Posterior vena cava (tissue), 2 donors: ENCODE results near the gene DALRD3. TPM values are rescaled to one million over a fixed set of nuclear protein-coding genes. Genes with fewer than 3 reads are reported as not detected.
"Not testable (repeated sequence)": the region's sequence is repeated elsewhere in the genome, so short reads cannot be mapped to it uniquely, and the experiment has no call there.

ENCODE experiments used
- DNase-seq: peaks from one replicate; pipeline ENCODE4 v3.0.0-alpha.2; 2020; ENCODE audit warnings: low spot score
- intact Hi-C, 2 donors: fragments of 100-400 bp; cut with DNase I; formaldehyde crosslinking; loops; one replicate each; pipeline versions ENCODE4 v1.14.1 to v1.14.2; 2022 to 2023
- total RNA-seq, 2 donors: library from RNA; stranded (reverse); fragmentation: NEBNext Ultra II Directional; extraction: Animal tissue kit (Norgen Biotek cat#: 25700); gene quantifications; one replicate each; pipeline ENCODE4 v1.2.1, GENCODE V29; 2021
- donor health status: DM: yes; HTN: yes; CAD: no.
- donor health status: DM: yes; HTN: yes; CAD: no.

The DALRD3 gene
- total RNA-seq, 2 donors from 2014 or later = 9.8 to 12.1 TPM

- DNase-seq = no peak
- intact Hi-C loops = loop anchor here in 1 of 2 donors (5.0 kb wide), 1 partner anchor 70 kb away; the partner anchor contains the start of gene QRICH1
Observed at GRCh38 chr3:49022688-49023171, 4.3 kb upstream of the DALRD3 start.

- intact Hi-C loops = loop anchor here in 1 of 2 donors (5.0 kb wide), 1 partner anchor 70 kb away; the partner anchor contains the start of gene QRICH1
- DNase-seq = peak; percentile 98
Observed at GRCh38 chr3:49021813-49022687, 3.7 kb upstream of the DALRD3 start, which contains the start of gene NDUFAF3. Gene NDUFAF3 (plus strand): TSS chr3:49022121. CDS start chr3:49022145, 24 bp downstream.

- intact Hi-C loops = loop anchor here in 1 of 2 donors (5.0 kb wide), 1 partner anchor 71 kb away; the partner anchor contains the start of gene QRICH1
- DNase-seq = peak; percentile 100
Observed at GRCh38 chr3:49021213-49021812, 2.9 kb upstream of the DALRD3 start.

GRCh38 chr3:49020330-49021212 lies 2.2 kb upstream of the DALRD3 start:
- intact Hi-C loops = loop anchor here in 1 of 2 donors (5.0 kb wide), 1 partner anchor 72 kb away; the partner anchor contains the start of gene QRICH1
- peak; percentile 92 for DNase-seq

- intact Hi-C loops = loop anchor here in 1 of 2 donors (5.0 kb wide), 1 partner anchor 72 kb away; the partner anchor contains the start of gene QRICH1
Observed at GRCh38 chr3:49019941-49020329, 1.6 kb upstream of the DALRD3 start.

GRCh38 chr3:49018707-49019006 lies 277 bp upstream of the DALRD3 start:
- intact Hi-C loops = no loop called here
- no peak for DNase-seq

More at GRCh38 chr3:49019941-49020329, 1.6 kb upstream of the DALRD3 start:
- DNase-seq = no peak

- no peak for DNase-seq
- intact Hi-C loops = no loop called here
Observed at GRCh38 chr3:49017229-49017970, 980 bp downstream of the DALRD3 start.

GRCh38 chr3:49016414-49017228 lies 1.8 kb downstream of the DALRD3 start:
- no peak for DNase-seq
- intact Hi-C loops = no loop called here

GRCh38 chr3:49015765-49016164 lies 2.6 kb downstream of the DALRD3 start:
- intact Hi-C loops = no loop called here
- DNase-seq = no peak

GRCh38 chr3:49015072-49015471 lies 3.3 kb downstream of the DALRD3 start:
- no peak for DNase-seq
- intact Hi-C loops = no loop called here

- intact Hi-C loops = no loop called here
- no peak for DNase-seq
Observed at GRCh38 chr3:49013738-49014660, 4.4 kb downstream of the DALRD3 start.

GRCh38 chr3:49013113-49013737 lies 5.2 kb downstream of the DALRD3 start:
- DNase-seq = no peak
- intact Hi-C loops = no loop called here

- DNase-seq = no peak
- intact Hi-C loops = no loop called here
Observed at GRCh38 chr3:49012441-49013017, 5.9 kb downstream of the DALRD3 start.

GRCh38 chr3:49009396-49009795 lies 9.0 kb downstream of the DALRD3 start:
- intact Hi-C loops = no loop called here
- no peak for DNase-seq

- DNase-seq, intact Hi-C loops: not testable (repeated sequence)
Observed at GRCh38 chr3:49008627-49009026, 9.8 kb downstream of the DALRD3 start.
